Measurements from ENCODE around the gene NCOA3.

- TF ChIP-seq CTCF (IDR thresholded peaks at IDR 0.05; ENCODE audit: low read depth, low read length, poor library complexity, severe bottlenecking) (no peak), EZH2phosphoT487 (IDR thresholded peaks at IDR 0.05; ENCODE audit: borderline replicate concordance, low read length) (no peak)
Measured at GRCh38 chr20:47578543-47578942, 76.9 kb downstream of the NCOA3 start.
